ENCODE results near the gene DNAH17.

GRCh38 chr17:78390241-78391050, 186.8 kb downstream of the DNAH17 start:
- no peak for TF ChIP-seq CTCF (IDR thresholded peaks at IDR 0.05)
- TF ChIP-seq POLR2AphosphoS5 (IDR thresholded peaks at IDR 0.05), result peak in 2 of 3 donors; percentile 46 to 68
- TF ChIP-seq POLR2A (IDR thresholded peaks at IDR 0.05), result no peak
- no peak for TF ChIP-seq EP300 (IDR thresholded peaks at IDR 0.05; ENCODE audit: low read depth)

Data from transverse colon (tissue), 4 donors.